ENCODE measurements around the gene CACYBP. TPM values are rescaled to one million over a fixed set of nuclear protein-coding genes. Genes with fewer than 3 reads are reported as not detected.

Gene CACYBP
- total RNA-seq, 1 experiment from 2014 or later = 384 TPM

DNA sequence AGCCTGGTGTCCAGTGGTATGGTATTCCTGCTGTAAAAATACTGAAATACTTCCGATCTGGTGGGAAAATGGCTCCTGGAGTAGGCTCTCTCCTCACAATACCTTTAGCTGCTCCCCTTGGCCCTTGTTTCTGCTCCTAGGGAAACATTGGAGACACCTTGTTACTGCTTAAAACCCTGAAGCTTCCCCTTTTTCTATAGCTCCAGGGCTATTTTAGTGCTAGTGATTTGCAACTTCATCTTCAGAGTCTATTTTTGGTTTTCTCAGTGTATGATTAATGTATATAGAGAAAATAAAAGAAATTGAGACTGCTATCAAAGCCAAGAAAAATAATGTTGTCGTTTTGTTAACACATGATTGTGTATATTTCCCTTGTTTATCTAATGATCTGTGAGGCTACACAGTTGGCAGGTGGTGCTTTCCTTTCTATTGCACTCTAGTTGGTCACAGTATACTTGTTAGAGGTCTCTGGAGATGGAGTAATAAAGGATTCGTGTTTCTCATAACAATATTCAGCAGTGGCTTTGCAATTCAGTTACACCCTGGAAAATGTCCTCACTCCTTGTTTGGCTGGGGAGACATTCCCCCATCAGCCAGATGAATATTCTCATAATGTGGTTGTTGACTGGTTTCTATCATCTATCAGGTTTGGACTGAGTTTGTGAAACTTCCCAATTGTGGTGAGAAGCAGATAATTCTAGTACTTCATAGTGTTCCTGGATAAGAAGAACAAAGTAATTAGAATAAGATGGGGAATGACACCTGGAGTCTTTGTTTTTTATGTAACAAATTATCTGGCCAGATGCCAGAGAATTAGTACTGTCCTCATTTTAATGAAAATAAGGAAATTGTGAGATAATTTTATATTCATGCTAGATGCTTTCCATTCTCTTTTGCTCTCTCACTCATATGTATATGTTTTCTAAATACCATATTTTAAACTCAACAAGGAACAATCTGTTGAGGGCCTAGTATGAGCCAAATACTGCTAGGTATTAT is 44.8 kb upstream of the CACYBP start:
- intact Hi-C loops (cut with micrococcal nuclease; ENCODE audit: unreplicated experiment) = no loop called here
- Mint-ChIP-seq H3K36me3 (ENCODE audit: insufficient read depth, unreplicated experiment) (peaks cover 22% of the 10 kb centered on the region), H3K4me1 (ENCODE audit: low read depth, unreplicated experiment) (peaks cover 27% of the 10 kb centered on the region), H3K4me3 (ENCODE audit: low read depth, unreplicated experiment) (no peak overlapping the region), H3K27ac (ENCODE audit: unreplicated experiment) (peak overlapping the region; percentile 70), H3K9me3 (ENCODE audit: low read depth, unreplicated experiment) (no peaks in the 10 kb centered on the region), H3K27me3 (ENCODE audit: unreplicated experiment) (no peaks in the 10 kb centered on the region)
- TF ChIP-seq, protein P1, sequence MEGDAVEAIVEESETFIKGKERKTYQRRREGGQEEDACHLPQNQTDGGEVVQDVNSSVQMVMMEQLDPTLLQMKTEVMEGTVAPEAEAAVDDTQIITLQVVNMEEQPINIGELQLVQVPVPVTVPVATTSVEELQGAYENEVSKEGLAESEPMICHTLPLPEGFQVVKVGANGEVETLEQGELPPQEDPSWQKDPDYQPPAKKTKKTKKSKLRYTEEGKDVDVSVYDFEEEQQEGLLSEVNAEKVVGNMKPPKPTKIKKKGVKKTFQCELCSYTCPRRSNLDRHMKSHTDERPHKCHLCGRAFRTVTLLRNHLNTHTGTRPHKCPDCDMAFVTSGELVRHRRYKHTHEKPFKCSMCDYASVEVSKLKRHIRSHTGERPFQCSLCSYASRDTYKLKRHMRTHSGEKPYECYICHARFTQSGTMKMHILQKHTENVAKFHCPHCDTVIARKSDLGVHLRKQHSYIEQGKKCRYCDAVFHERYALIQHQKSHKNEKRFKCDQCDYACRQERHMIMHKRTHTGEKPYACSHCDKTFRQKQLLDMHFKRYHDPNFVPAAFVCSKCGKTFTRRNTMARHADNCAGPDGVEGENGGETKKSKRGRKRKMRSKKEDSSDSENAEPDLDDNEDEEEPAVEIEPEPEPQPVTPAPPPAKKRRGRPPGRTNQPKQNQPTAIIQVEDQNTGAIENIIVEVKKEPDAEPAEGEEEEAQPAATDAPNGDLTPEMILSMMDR (IDR thresholded peaks at IDR 0.05; ENCODE audit: unreplicated experiment) = no peak
- DNase-seq = no peak
- CTCF ChIA-PET = interaction anchor here (1.3 to 2.0 kb wide), 3 partner anchors 9 to 44 kb away, joined by 4 to 6 read pairs (median 4); no protein-coding TSS in a partner anchor
- BruUV-seq (replicated peaks) = no TSS peak

DNA sequence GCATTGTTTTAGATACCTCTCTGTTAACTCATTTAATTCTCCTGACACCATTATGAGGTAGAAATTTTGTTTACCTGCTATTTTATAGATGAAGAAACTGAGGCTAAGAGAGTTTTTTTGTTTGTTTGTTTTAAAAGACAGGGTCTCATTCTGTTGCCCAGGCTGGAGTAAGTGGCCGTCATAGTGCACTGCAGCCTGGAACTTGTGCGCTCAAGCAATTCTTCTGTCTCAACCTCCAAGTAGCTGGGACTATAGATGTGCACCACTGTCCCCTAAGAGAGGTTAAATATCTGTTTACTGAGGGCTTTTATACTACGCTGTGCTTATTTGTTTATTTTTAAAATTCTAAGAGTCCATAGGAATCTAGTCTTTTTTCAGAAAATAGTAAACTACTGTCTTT is 43.7 kb upstream of the CACYBP start:
- BruUV-seq (replicated peaks) = no TSS peak
- intact Hi-C loops (cut with micrococcal nuclease; ENCODE audit: unreplicated experiment) = no loop called here
- CTCF ChIA-PET = no interaction called here
- TF ChIP-seq, protein P1 (IDR thresholded peaks at IDR 0.05; ENCODE audit: unreplicated experiment) = no peak
- Mint-ChIP-seq H3K27me3 (ENCODE audit: unreplicated experiment) (no peaks in the 10 kb centered on the region), H3K4me1 (ENCODE audit: low read depth, unreplicated experiment) (peaks cover 27% of the 10 kb centered on the region), H3K36me3 (ENCODE audit: insufficient read depth, unreplicated experiment) (peaks cover 22% of the 10 kb centered on the region), H3K27ac (ENCODE audit: unreplicated experiment) (no peak overlapping the region), H3K9me3 (ENCODE audit: low read depth, unreplicated experiment) (no peaks in the 10 kb centered on the region), H3K4me3 (ENCODE audit: low read depth, unreplicated experiment) (no peak overlapping the region)
- no peak for DNase-seq

DNA sequence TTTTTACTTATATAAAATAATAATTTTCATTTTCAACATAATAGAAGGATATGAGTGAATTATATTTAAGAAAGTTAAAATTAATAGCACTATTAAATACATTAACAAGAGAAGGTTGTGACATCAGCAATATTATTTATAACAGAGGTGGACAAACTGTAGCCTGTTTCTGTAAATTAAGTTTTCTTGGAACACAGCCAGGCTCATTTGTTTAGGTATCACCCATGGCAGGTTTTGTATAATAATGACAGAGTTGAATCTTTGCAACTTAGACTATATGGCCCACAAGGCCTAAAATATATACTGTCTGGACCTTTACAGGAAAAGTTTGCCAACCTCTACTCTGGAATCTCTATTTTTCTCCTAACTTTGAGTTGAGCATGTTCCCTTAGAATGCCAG is 42.8 kb upstream of the CACYBP start:
- Mint-ChIP-seq H3K36me3 (ENCODE audit: insufficient read depth, unreplicated experiment) (peaks cover 22% of the 10 kb centered on the region), H3K9me3 (ENCODE audit: low read depth, unreplicated experiment) (no peaks in the 10 kb centered on the region), H3K4me3 (ENCODE audit: low read depth, unreplicated experiment) (no peak overlapping the region), H3K4me1 (ENCODE audit: low read depth, unreplicated experiment) (peaks cover 27% of the 10 kb centered on the region), H3K27me3 (ENCODE audit: unreplicated experiment) (no peaks in the 10 kb centered on the region), H3K27ac (ENCODE audit: unreplicated experiment) (no peak overlapping the region)
- TF ChIP-seq, protein P1 (IDR thresholded peaks at IDR 0.05; ENCODE audit: unreplicated experiment) = no peak
- DNase-seq = no peak
- BruUV-seq (replicated peaks) = no TSS peak
- intact Hi-C loops (cut with micrococcal nuclease; ENCODE audit: unreplicated experiment) = no loop called here
- CTCF ChIA-PET = interaction anchor here (1.0 kb wide), 1 partner anchor 18 kb away, joined by 8 read pairs; no protein-coding TSS in a partner anchor

DNA sequence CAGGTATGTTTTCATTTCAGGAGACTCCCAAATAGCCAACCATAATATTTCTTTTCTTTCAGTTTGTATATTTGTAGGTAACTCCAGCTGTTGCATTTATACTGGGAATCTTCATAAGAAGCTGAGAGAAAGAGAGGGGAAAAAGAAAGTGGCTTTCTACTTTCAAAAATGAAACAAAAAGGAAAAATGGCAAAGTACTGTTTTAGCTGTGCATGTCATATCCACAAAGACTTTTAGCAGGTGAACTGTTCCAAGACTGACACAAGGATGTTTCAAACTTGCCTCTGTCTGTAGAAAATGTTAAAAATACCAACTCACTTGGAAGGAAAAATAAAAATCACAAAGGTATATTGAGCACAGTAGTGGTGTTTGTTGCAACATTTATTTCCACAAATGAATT is 41.9 kb upstream of the CACYBP start:
- no peak for DNase-seq
- peaks cover 22% of the 10 kb centered on the region for H3K36me3 Mint-ChIP-seq (ENCODE audit: insufficient read depth, unreplicated experiment)
- intact Hi-C loops (cut with micrococcal nuclease; ENCODE audit: unreplicated experiment) = no loop called here
- no peaks in the 10 kb centered on the region for H3K27me3 Mint-ChIP-seq (ENCODE audit: unreplicated experiment)
- CTCF ChIA-PET = interaction anchor here (0.7 to 1.0 kb wide), 2 partner anchors 19 to 82 kb away, joined by 8 to 11 read pairs; no protein-coding TSS in a partner anchor
- no peak overlapping the region for H3K4me3 Mint-ChIP-seq (ENCODE audit: low read depth, unreplicated experiment)
- TSS peak; percentile 34 for BruUV-seq (replicated peaks)
- H3K9me3 Mint-ChIP-seq (ENCODE audit: low read depth, unreplicated experiment) = no peaks in the 10 kb centered on the region
- H3K4me1 Mint-ChIP-seq (ENCODE audit: low read depth, unreplicated experiment) = peaks cover 27% of the 10 kb centered on the region
- no peak overlapping the region for H3K27ac Mint-ChIP-seq (ENCODE audit: unreplicated experiment)
- TF ChIP-seq, protein P1 (IDR thresholded peaks at IDR 0.05; ENCODE audit: unreplicated experiment) = no peak
